GM08714 (cell line): ENCODE results near the gene ANAPC1.
"Not testable (repeated sequence)": the region's sequence is repeated elsewhere in the genome, so short reads cannot be mapped to it uniquely, and the experiment has no call there.

Source experiments
- H3K4me3 ChIP-seq: fragments of 200-500 bp; sonication (Bioruptor generic); 2 replicates; pipeline ENCODE4 v1.5.1; 2014; ENCODE audit warnings: mild to moderate bottlenecking, low read length, inconsistent platforms

The ANAPC1 gene

DNA sequence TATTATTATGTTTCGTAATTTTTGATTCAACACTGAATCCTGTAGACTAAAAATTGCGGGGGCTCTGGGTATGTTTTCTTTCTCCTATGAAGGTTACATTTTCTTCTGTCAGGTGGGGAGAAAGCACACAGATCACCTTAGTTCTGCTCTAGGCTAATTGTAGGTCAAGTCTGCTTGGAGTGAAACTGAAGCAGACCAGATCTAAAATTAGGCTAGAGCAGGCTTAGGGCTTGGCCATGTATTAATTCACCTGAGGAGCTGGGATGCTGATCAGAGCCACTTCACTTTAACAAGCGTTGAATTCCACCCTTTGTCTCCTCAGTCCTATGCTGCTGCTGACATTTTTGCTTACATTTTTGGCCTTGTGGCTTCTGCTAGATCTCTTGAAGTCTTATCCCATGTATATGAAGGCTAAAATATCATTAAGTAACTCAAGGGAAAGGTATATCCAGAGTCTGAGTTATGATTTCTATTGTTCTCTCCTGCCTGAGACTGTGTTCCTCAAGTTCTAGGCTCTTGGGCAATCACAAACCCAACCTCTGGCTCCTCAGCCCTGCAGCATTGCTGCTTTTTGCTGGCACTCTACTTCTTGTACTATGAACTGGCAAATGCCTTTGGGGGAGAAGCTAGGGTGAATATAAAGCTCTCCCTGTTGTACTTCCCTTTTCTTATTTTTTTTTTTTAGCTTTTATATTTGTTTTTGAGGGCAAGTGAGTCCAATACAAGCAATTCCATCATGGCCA is 112.9 kb downstream of the ANAPC1 start:
- not testable (repeated sequence) for H3K4me3 ChIP-seq

DNA sequence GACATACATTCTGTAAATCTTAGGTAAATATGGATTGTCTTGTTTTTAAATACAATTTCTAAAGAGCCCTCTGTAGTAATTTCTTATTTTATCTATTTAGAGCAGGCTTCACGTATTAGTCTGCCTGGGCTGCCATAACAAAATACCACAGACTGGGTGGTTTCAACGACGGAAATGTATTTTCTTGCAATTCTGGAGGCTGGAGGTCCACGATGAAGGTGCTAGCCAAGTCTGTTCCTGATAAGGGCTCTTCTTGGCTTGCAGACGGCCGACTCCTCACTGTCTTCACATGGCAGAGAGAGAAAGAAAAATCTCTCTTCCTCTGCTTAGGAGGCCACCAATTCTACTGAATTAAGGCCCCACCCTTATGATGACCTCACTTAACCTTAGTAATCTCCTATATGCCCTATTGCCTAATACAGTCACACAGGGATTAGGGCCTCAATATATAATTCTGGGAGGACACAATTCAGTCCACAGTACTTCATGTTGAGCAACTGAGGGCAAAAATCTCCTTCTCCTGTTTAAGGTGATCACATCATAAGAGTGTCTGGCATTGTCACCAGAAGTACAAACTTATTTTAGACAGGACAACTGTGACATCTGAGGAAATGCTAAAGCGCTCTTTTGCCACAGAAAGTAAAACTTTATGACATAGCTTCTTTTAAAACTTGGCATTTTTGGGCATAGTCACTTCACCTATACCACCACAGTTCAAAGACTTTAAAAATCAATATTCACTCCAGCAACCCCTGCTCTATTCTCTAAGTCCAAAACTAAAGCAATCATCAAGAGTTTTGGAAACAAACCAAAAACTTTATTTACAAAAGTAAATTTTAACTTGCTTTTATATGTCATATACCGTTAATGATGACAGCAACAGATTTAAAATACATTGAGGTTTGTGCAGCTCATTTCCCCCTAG is 115.5 kb downstream of the ANAPC1 start:
- not testable (repeated sequence) for H3K4me3 ChIP-seq

DNA sequence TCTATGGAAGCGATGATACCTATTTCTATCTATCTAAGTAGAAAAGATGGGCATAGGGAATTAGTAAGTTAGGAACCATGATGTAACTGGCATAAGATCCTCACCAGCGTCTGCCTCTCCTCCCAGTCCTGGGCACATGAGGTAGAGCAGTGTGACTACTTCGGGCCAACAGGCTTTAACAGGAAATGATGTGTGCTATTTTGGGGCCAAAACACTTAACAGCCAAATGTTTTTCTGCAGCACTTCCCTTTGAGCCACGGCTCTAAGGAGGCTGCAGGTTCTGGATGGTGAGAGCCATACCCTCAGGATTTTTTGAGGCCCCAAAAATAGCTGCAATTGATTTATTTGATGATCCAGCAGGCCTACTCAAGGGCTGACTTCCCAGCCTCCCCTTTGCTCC is 116.9 kb downstream of the ANAPC1 start:
- H3K4me3 ChIP-seq, result not testable (repeated sequence)

DNA sequence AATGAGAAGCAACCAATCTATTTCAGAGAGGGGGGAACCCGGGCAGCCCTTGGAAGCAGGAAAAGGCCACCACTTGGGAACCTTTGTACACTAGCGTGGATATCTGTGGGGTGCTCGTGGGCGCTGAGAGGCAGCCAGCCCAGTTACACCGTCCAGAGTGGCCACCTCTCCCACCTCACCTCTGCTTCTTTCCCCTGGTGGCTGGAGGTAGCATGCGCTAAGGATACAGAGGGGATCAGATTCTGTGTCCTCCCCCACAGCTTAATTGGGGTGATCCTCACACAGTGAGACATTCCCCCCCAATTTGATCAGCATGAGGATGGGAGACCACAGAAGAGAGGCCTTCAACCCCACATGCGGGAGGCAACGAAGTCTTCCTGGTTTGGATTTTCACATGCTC is 117.7 kb downstream of the ANAPC1 start:
- H3K4me3 ChIP-seq, result not testable (repeated sequence)

DNA sequence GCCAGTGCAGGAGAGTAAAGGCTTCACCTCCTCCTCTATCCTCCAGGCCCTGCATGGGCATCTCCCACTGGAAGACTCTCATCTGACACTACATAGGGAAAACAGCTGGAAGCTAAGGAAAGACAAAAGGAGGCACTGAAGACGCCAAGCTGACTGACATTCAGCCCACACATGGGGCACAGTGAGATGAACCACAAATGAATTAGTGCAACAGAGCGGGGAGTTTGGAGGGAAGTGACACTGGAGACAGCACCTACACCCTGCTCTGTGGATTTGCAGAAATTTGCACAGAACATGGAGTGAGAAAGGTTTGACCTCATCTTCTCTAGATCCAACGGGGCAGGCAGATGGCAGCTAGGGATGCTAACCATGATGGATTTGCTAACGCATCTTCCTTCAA is 119.8 kb downstream of the ANAPC1 start:
- not testable (repeated sequence) for H3K4me3 ChIP-seq

DNA sequence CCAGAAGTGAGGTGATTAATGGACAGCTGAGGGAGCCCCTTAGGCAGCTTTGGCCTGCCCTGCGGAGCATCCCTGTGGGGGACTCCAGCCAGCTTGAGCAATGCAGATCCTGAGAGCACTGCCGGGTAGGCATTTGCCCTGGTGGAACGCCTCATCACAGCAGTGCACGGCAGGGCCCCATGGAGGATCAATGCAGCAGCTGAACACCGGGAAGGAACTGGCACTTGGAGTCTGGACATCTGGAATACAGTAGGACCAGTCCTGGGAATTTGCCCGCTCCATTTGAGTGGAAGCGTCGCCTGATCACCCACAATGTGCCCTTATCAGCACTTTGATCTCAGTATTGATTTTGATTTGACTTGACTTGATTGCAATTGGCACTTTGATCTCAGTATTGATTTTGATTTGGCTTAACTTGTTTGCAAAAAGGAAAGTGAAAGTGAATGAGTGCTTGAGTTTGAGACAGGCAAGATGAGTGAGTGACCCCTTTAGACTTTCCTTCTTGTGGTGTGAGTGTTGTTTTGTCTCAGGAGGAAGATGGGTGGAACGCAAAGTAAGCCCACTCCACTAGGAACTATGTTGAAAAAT is 123.2 kb downstream of the ANAPC1 start:
- not testable (repeated sequence) for H3K4me3 ChIP-seq

DNA sequence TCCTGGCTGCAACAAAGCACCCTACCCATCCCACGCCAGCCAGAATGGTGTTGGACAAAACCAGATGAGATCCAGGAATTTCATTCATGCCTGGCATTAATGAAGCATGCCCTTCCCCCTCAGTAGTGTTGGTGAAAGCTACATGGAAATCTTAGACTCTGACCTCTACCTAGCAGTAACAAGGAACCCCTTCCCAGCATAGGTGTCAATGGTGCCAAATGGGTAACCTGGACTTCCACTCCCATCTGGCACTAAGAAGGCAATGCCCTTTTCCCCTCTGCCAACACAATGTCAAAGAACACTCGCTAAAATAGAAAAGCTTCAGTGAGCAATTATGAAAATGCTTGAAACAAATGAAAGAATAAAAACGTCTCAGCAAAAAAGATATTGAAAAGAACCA is 131.5 kb downstream of the ANAPC1 start:
- not testable (repeated sequence) for H3K4me3 ChIP-seq

DNA sequence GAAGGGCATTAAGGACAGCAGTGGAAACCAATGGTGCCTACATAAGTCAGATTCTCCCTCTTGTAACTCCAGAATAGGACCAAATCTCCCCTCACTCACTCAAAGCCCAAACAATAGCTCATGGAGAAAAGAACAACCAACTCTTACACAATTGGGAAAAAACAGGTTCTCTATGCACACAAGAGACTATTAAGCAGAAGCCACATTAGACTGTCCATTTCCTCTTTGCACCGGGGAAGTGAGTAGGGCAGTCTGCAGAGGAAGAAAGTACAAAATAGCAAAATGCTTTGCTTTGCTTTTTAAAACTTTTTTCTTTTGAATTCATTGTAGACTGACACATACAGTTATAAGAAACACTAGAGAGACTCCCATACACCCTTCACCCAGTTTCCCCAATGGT is 133.4 kb downstream of the ANAPC1 start:
- not testable (repeated sequence) for H3K4me3 ChIP-seq

DNA sequence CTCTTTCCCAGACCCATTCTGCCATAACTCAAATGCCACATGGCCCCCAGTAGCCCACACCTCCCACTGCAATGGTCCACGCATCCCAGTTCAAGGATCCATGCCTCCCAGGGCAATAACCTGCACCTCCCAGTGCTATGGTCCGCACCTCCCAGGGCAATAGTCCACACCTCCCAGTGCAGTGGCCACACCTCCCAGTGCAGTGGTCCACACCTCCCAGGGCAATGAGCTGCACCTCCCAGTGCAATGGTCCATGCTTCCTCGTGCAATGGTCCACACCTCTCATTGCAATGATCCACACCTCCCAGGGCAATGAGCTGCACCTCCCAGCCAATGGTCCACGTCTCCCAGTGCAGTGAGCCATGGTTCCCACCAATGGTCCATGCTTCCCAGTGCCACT is 135.6 kb downstream of the ANAPC1 start:
- H3K4me3 ChIP-seq, result not testable (repeated sequence)

DNA sequence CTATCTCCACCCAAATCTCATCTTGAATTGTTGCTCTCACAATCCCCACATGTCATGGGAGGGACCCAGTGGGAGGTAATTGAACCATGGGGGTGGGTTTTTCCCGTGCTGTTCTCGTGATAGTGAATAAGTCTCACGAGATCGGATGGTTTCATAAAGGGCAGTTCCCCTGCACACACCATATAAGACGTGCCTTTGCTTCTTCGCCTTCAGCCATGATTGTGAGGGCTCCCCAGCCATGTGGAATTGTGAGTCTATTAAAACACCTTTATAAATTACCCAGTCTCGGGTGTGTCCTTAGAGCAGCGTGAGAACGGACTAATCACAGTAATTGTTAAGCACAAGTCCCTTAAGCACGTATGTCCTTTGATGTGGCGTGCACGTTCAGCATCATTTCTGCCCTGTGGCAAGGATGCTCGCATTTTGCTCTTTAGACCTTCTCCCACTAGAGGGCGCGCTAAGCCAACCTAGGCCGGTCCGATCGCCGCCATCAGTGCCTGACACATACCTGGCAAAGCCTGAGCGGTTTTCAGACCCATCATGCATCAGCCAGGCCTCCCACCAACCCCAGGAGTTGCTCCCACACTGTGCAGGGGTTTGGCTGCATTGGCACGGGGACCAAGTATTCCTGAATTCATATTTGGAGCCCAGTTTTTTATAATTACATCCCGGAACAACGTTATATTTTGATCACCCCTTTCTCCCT is 136.4 kb downstream of the ANAPC1 start:
- H3K4me3 ChIP-seq, result not testable (repeated sequence)

DNA sequence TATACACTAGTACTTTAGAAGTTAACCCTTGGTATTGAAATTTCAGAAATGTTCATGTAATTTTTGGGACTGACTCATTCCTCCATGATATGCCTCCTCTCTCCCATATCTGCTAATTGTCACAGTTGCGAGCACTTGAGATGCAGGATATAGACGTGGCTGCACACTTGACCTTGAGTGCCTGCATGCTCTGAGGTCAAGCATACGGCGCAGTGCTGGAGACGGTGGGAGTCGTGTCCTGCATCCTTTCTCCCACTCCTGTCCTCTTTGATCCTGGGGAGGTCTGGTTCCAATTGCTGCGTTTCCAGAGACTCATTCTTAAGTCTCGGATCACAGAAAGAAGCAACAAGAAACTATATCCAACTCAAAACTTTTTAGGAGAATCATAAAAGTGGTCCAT is 139.2 kb downstream of the ANAPC1 start:
- H3K4me3 ChIP-seq, result not testable (repeated sequence)

DNA sequence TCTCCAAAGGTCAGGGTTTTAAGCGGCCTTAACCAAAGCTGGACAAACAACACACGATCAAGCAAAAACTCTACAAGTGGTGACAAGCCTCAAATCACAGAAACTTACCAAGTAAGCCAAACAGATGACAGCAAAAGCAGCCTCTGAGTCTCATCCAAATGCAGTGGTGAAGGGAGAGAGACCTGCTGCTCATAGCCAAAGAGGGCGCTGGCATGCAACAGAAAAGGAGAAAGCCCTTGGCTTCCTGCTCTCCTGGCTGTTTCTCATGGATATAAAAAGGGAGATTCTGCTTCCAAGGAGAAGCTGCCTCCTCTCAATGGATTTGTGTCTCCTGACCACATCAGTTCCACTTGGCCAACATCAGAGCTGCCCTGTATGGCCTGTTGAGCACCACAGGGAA is 142.5 kb downstream of the ANAPC1 start:
- H3K4me3 ChIP-seq, result not testable (repeated sequence)

DNA sequence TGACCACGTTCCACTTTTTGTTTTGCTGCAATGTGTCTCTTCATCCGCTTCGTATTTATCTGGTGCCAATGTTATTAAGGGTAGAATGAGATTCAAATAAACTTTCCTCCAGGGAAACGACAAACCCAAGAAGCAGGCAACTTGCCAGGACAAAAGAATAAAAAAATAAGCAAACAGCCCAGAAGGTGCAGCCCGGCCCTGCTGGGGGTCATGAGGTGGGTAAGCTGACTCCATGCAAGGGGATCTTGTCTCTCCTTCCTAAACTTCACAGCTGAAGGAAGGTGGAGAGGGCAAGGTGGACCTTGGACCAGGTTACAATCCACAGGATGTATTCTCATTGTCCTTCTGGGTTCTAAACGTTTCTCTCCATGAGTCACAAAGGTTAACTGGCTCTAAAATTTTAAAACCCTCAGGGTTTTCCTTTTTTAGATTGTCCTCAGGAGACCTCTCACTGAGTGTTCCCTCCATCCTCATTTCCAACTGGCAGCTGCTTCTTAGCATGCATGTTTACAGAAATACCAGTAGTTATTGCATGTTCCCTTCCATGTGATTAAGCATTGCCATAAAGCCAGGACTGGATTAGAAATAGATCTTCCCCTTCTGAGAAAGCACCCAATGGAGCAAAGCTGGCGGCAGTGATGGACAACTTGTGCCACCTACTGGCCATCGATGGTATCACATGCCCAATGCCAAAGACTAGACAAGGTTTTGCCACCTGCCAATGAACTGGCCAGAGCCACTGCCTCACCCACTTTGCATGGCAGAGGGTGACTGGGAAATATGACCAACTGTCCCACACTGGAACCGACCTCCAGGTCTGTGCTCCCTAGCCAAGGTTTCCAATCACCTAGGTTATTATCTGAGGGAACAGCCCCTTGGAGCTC is 147.9 kb downstream of the ANAPC1 start:
- H3K4me3 ChIP-seq, result not testable (repeated sequence)

DNA sequence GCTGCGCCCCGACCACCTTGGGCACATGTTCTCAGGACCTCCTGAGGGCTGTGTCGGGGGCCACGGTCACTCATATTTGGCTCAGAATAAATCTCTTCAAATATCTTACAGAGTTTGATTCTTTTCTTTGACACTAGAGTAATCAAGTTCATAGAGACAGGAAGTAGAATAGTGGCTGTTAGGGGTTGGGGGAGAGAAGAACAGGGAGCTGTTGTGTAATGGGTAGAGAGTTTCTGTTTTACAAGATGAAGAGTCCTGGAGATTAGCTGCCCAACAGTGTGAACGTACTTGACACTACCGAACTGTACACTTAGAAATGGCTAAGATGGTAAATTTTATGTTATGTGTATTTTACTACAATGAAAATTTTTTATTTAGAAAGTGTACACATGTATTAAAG is 148.6 kb downstream of the ANAPC1 start:
- H3K4me3 ChIP-seq, result not testable (repeated sequence)

DNA sequence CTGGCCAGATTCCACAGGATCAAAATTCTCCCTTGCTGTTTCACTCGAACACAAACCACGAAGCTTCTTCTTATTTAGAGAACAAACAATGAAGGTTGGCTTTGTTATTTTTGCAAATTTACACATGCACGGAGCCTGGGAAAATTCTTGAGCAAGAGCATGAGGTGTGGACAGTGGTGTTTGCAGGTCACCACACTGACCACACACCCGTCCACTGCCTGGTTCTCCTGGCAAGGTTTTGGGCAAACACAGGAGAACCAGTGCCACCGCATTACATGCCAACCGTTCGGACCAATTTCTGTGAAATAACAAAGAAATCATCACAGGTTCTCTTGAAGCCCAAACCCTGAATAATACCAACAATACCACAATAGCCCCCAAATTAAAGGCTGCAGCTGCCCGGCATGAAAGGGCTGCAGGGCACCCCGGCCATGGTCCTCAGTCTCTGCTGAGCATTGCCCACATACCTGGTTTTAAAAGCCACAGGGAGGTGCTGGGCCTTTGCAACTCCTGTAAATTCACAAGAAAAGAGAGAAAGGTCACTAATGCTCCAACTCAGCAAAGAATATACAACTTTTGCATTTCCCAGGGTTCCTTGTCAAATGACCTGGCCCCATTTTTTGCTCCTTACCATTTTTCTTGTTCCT is 154.1 kb downstream of the ANAPC1 start:
- not testable (repeated sequence) for H3K4me3 ChIP-seq

DNA sequence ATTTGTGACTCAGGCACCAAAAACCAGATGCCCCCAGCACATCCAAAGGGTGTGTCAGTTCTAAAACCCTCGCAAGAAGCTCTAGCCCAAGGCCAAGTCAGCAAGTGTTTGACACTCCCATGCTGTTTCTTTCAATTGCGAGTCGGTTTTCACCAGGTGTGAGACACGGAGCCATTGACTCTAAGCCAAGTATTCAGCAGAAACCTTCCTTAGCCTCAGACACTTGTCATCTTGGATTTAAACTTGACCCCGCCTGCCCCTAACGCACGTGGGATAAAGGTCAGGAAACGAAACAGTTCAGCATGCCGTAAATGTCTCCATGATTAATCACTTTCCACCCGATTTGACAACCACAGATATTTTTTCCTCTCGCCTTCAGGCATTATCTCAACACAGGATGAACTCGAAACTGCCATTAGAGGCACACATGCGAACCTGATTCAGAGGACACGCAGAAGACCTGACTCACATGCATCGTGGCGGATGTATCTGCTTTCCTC is 156.3 kb downstream of the ANAPC1 start:
- H3K4me3 ChIP-seq, result not testable (repeated sequence)

DNA sequence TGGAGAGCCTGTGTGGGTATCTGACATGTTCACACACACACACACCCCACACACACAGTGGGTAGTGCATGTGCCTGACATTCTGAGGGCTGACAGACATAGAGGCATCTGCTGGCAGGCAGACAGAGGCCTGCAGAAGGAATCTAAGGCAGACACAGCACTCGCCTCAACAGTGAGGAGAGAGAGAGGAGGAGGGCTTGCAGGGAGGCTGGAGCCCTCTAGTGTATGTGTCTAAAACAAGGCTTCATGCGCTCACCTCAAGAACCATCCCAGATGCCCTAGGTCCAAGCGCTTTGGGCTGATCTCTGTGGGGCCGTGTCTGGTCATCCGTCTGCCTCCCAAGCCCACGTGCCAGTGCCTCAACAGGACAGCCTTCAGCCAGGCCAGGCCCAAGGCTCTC is 158.3 kb downstream of the ANAPC1 start:
- not testable (repeated sequence) for H3K4me3 ChIP-seq

DNA sequence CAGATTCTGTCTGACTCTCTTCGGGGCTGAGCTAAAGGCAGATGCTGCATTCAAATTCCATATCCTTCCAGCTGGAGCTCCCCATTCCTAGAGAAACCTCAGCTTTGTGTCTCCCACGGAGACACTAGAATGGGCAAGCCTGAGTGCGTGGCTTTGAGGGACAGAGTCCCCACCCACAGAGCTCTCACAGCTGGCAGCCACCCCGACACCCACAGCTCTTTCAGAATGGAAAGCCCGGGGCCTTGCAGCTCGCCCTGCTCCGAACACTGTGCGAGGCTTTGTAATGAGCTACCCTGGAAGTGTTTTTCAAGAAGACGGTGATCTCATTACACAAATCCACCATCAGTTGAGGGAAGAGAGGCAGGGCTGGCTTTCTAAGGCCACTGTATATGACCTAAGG is 164.4 kb downstream of the ANAPC1 start:
- not testable (repeated sequence) for H3K4me3 ChIP-seq
